HEK293 (cell line): ENCODE data around the gene ACTR1A.

ENCODE experiments used
- CTCF ChIA-PET: fragments of 350-600 bp; formaldehyde crosslinking; extraction: SDS; loops from one replicate; lab custom pipeline; 2021; ENCODE audit warnings: antibody characterized with exemption; lab: Yijun Ruan, JAX
- POLR2A ChIA-PET: fragments of 300-600 bp; formaldehyde crosslinking; extraction: SDS; loops from one replicate; lab custom pipeline; 2020; ENCODE audit warnings: antibody characterized with exemption, inconsistent platforms; lab: Yijun Ruan, JAX
- H3K27ac ChIP-seq: fragments of 200-500 bp; sonication (Bioruptor generic); 2 replicates; pipeline ENCODE4 v1.5.1; 2014; ENCODE audit warnings: low read depth, low read length, control low read depth, inconsistent platforms; ENCODE audit errors: extremely low read depth
- H3K36me3 ChIP-seq, 2 experiments: fragments of 200-500 bp in 1 of 2; sonication (Bioruptor generic) in 1 of 2; 1 replicate in 1 of 2; 2 replicates in 1 of 2; pipeline ENCODE4 v1.5.1; 2014 to 2017; ENCODE audit warnings: inconsistent platforms in 2 of 2, low read length in 2 of 2; ENCODE audit not compliant: control insufficient read depth in 2 of 2, insufficient read depth in 1 of 2
- H3K4me1 ChIP-seq: fragments of 200-500 bp; sonication (Bioruptor generic); 2 replicates; pipeline ENCODE4 v1.5.1; 2014; ENCODE audit warnings: mild to moderate bottlenecking, low read length, inconsistent platforms; ENCODE audit not compliant: control insufficient read depth, insufficient read depth
- H3K4me3 ChIP-seq: 2 replicates; pipeline ENCODE4 v1.5.1; 2011; ENCODE audit warnings: low read depth, mild to moderate bottlenecking, control low read depth, low read length, moderate library complexity
- H3K9me3 ChIP-seq: fragments of 200-500 bp; sonication (Bioruptor generic); 2 replicates; pipeline ENCODE4 v1.5.1; 2014; ENCODE audit warnings: low read depth, low read length, inconsistent platforms; ENCODE audit not compliant: control insufficient read depth, insufficient read depth
- HIC1 ChIP-seq: fragments of 450-650 bp; formaldehyde crosslinking; IDR thresholded peaks from 2 replicates; pipeline ENCODE4 v1.5.1; 2016; ENCODE audit warnings: missing biosample characterization, missing genetic modification characterization
- ZEB2 ChIP-seq: fragments of 450-650 bp; formaldehyde crosslinking; IDR thresholded peaks from 2 replicates; pipeline ENCODE4 v1.5.1; 2016; ENCODE audit warnings: missing biosample characterization, missing genetic modification characterization
- ZFHX2 ChIP-seq: fragments of 450-650 bp; formaldehyde crosslinking; conservative IDR thresholded peaks from 2 replicates; pipeline ENCODE4 v1.5.1; 2016; ENCODE audit warnings: missing biosample characterization, missing genetic modification characterization
- ZNF121 ChIP-seq: fragments of 450-650 bp; formaldehyde crosslinking; IDR thresholded peaks from 2 replicates; pipeline ENCODE4 v1.5.1; 2016; ENCODE audit warnings: missing biosample characterization, missing genetic modification characterization
- ZNF423 ChIP-seq: fragments of 450-650 bp; formaldehyde crosslinking; IDR thresholded peaks from 2 replicates; pipeline ENCODE4 v1.5.1; 2016; ENCODE audit warnings: missing biosample characterization, missing genetic modification characterization
- ZNF426 ChIP-seq: fragments of 450-650 bp; formaldehyde crosslinking; IDR thresholded peaks from 2 replicates; pipeline ENCODE4 v1.5.1; 2017; ENCODE audit warnings: missing biosample characterization, missing genetic modification characterization, mild to moderate bottlenecking, inconsistent platforms, moderate library complexity
- ZNF449 ChIP-seq: fragments of 450-650 bp; formaldehyde crosslinking; IDR thresholded peaks from 2 replicates; pipeline ENCODE4 v1.5.1; 2017; ENCODE audit warnings: missing biosample characterization, mild to moderate bottlenecking, missing genetic modification characterization, moderate library complexity
- ZNF600 ChIP-seq: fragments of 450-650 bp; formaldehyde crosslinking; IDR thresholded peaks from 2 replicates; pipeline ENCODE4 v1.5.1; 2016; ENCODE audit warnings: missing biosample characterization, missing genetic modification characterization
- ZNF621 ChIP-seq: fragments of 450-650 bp; formaldehyde crosslinking; IDR thresholded peaks from 2 replicates; pipeline ENCODE4 v1.5.1; 2017; ENCODE audit warnings: missing biosample characterization, missing genetic modification characterization
- ZNF629 ChIP-seq: fragments of 450-650 bp; formaldehyde crosslinking; IDR thresholded peaks from 2 replicates; pipeline ENCODE4 v1.5.1; 2017; ENCODE audit warnings: missing biosample characterization, missing genetic modification characterization
- ZNF654 ChIP-seq: fragments of 450-650 bp; formaldehyde crosslinking; IDR thresholded peaks from 2 replicates; pipeline ENCODE4 v1.5.1; 2016; ENCODE audit warnings: low read depth, missing biosample characterization, missing genetic modification characterization
- ZNF658 ChIP-seq: fragments of 450-650 bp; formaldehyde crosslinking; IDR thresholded peaks from 2 replicates; pipeline ENCODE4; 2016; ENCODE audit warnings: missing biosample characterization, missing genetic modification characterization
- ZNF704 ChIP-seq: fragments of 450-650 bp; formaldehyde crosslinking; IDR thresholded peaks from 2 replicates; pipeline ENCODE4 v1.5.1; 2016; ENCODE audit warnings: missing biosample characterization, missing genetic modification characterization
- ZNF776 ChIP-seq: fragments of 450-650 bp; formaldehyde crosslinking; IDR thresholded peaks from 2 replicates; pipeline ENCODE4 v1.5.0; 2017; ENCODE audit warnings: missing biosample characterization, missing genetic modification characterization, borderline replicate concordance

Gene ACTR1A

GRCh38 chr10:102461187-102462054 lies 41.1 kb downstream of the ACTR1A start (continued):
- TF ChIP-seq ZNF426 (tag by site-specific recombination) = no peak

- no peak overlapping the region; the same call in 1 of the 2 replicates for H3K27ac ChIP-seq
- TF ChIP-seq ZNF658 (tag by site-specific recombination) (no peak), ZNF423 (tag by site-specific recombination) (no peak), HIC1 (no peak)
- TF ChIP-seq, all 188 proteins: peak for 0
- no peaks in the 10 kb centered on the region for H3K9me3 ChIP-seq
- CTCF ChIA-PET = interaction anchor here (0.7 to 3.9 kb wide), 5 partner anchors 18 to 231 kb away, joined by 3 to 17 read pairs (median 4); no protein-coding TSS in a partner anchor
- 0 out of 2 replicates have a peak, but pooled peaks cover 2% of the 10 kb centered on the region for H3K4me1 ChIP-seq
- POLR2A ChIA-PET = interaction anchor here (0.7 to 4.6 kb wide), 6 partner anchors 9 to 65 kb away, joined by 3 to 39 read pairs (median 6); partner anchors contain the start of genes C10orf95, CUEDC2, FBXL15 and NFKB2
- no peak overlapping the region for H3K4me3 ChIP-seq
- peaks cover 0 to 6% of the 10 kb centered on the region in 2 experiments; a peak in 2 of 3 replicates for H3K36me3 ChIP-seq
These were observed 41.7 kb downstream of the ACTR1A start for GRCh38 chr10:102460836-102461186.

GRCh38 chr10:102458656-102459055 lies 43.9 kb downstream of the ACTR1A start:
- H3K4me3 ChIP-seq = no peak overlapping the region
- ChIA-PET CTCF (interaction anchor here (0.6 kb wide), 2 partner anchors 40 to 137 kb away, joined by 3 to 5 read pairs; no protein-coding TSS in a partner anchor), POLR2A (interaction anchor here (4.6 kb wide), 1 partner anchor 7 kb away, joined by 39 read pairs; the partner anchor contains the start of gene C10orf95)
- no peak overlapping the region for H3K27ac ChIP-seq
- peaks cover 5 to 14% of the 10 kb centered on the region in 2 experiments; a peak in 2 of 3 replicates for H3K36me3 ChIP-seq
- H3K9me3 ChIP-seq = no peaks in the 10 kb centered on the region
- TF ChIP-seq ZNF449 (no peak), ZNF629 (tag by site-specific recombination) (no peak), ZNF704 (no peak), ZNF621 (no peak), ZNF654 (tag by site-specific recombination) (no peak), ZNF600 (tag by site-specific recombination) (0 out of 2 replicates have a peak, but pooled peaks have one; percentile 29)
- H3K4me1 ChIP-seq = 0 out of 2 replicates have a peak, but pooled peaks cover 2% of the 10 kb centered on the region

GRCh38 chr10:102457591-102458150 lies 44.8 kb downstream of the ACTR1A start:
- no peak overlapping the region for H3K27ac ChIP-seq
- peaks cover 4% of the 10 kb centered on the region; the same call in 1 of the 2 replicates for H3K4me1 ChIP-seq
- TF ChIP-seq ZFHX2 (tag by site-specific recombination) (0 out of 2 replicates have a peak, but pooled peaks have one; percentile 10), ZNF121 (tag by site-specific recombination) (peak; percentile 5; the same call in 1 of the 2 replicates), ZNF776 (tag by site-specific recombination) (no peak), ZEB2 (tag by site-specific recombination) (no peak)
- TF ChIP-seq, all 188 proteins: peak for 2
- no peaks in the 10 kb centered on the region for H3K9me3 ChIP-seq
- ChIA-PET CTCF (interaction anchor here (0.6 to 1.1 kb wide), 4 partner anchors 113 to 1407 kb away, joined by 3 read pairs; no protein-coding TSS in a partner anchor), POLR2A (no interaction called here)
- H3K36me3 ChIP-seq = peaks cover 6 to 23% of the 10 kb centered on the region in 2 experiments; a peak in 2 of 3 replicates
- no peak overlapping the region for H3K4me3 ChIP-seq
